ENCODE results near the gene RPTN.
"Not testable (repeated sequence)": the region's sequence is repeated elsewhere in the genome, so short reads cannot be mapped to it uniquely, and the experiment has no call there.

RPTN gene

DNA sequence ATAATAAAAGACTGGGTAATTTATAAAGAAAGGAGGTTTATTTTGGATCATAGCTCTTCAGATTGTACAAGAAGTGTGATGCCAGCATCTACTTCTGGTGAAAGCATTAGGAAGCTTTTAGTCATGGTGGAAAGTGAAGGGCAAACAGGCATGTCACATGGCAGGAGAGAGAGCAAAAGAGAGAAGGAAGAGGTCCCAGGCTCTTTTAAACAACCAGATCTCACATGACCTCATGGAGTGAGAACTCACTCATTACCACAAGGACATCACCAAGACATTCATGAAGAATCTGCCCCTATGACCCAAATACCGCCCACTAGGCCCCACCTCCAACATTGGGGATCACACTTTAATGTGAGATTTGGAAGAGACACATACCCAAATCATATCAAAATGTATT lies 10.0 kb downstream of the RPTN start:
- no peak for DNase-seq (ENCODE audit: low read depth)
- no peak for TF ChIP-seq CTCF (IDR thresholded peaks at IDR 0.05; ENCODE audit: insufficient read depth, low read depth, low read length, missing control alignments)

GRCh38 chr1:152148051-152148450 lies 11.0 kb downstream of the RPTN start:
- H3K4me3 ChIP-seq (ENCODE audit: low read length), result no peak overlapping the region
- TF ChIP-seq CTCF (IDR thresholded peaks at IDR 0.05; ENCODE audit: insufficient read depth, low read depth, low read length, missing control alignments), result no peak
- DNase-seq (ENCODE audit: low read depth), result no peak

More for the DNA sequence above, 10.0 kb downstream of the RPTN start:
- no peak overlapping the region for H3K4me3 ChIP-seq (ENCODE audit: low read length)

DNA sequence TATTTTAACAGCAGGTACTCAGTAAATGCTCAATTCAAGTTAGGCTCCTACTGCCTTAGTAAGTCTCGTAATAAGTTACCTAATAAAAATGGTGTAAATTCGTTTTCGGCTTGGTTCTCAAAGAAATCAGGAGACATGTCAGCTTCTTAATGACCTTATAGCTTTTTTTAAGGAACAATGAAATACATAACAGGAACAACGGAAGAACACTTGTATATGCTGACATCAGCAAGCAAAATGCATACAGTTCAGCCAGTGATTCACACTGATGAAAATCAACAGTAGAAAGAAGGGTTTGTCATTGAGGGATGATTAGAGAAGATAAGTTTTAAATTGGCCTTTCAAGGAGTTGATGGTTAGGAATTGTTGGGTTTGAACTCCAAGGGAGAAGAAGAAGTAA lies 13.3 kb downstream of the RPTN start:
- no peak for TF ChIP-seq CTCF (IDR thresholded peaks at IDR 0.05; ENCODE audit: insufficient read depth, low read depth, low read length, missing control alignments)
- H3K4me3 ChIP-seq (ENCODE audit: low read length), result no peak overlapping the region
- no peak for DNase-seq (ENCODE audit: low read depth)

DNA sequence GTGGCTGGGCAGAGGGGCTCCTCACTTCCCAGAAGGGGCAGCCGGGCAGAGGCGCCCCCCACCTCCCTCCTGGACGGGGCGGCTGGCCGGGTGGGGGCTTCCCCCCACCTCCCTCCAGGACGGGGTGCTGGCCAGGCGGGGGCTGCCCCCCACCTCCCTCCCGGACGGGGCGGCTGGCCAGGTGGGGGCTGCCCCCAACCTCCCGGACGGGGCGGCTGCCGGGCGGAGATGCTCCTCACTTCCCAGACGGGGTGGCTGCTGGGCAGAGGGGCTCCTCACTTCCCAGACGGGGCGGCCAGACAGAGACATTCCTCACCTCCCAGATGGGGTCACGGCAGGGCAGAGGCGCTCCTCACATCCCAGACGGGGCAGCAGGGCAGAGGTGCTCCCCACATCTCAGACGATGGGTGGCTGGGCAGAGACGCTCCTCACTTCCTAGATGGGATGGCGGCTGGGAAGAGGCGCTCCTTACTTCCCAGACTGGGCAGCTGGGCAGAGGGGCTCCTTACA lies 14.3 kb downstream of the RPTN start:
- H3K4me3 ChIP-seq (ENCODE audit: low read length); DNase-seq (ENCODE audit: low read depth): not testable (repeated sequence)

GRCh38 chr1:152143150-152143887 lies 15.7 kb downstream of the RPTN start:
- TF ChIP-seq CTCF (IDR thresholded peaks at IDR 0.05; ENCODE audit: insufficient read depth, low read depth, low read length, missing control alignments), result no peak
- no peak overlapping the region for H3K4me3 ChIP-seq (ENCODE audit: low read length)
- DNase-seq (ENCODE audit: low read depth), result peak; percentile 16

DNA sequence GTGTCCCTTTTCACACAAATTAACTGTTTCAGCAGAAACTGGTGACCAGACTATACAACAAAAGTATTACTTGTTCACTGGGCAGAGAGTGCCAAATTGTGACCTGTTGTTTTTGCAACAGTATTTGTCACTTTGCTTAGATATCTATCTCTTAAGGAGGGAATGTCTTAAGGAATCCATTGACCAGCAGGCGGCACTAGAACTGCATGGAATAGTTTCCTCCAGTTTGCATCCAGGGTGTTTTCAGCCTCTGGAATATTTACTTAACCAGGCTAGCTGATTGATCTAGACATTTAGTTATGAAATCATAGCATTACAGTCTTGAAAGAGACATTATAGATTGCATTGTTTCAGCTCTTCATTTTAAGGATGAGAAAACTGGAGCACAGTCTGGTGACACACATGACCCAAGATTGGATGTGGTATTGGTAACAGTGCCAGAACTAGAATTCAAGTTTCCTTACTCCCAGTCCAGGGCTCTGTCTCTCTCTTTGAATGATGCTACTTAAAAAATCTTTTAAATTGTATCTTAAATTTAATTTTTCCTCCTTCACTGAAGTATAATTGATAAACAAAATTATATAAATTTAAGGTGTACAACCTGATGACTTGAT lies 16.9 kb downstream of the RPTN start:
- peak; percentile 97 for TF ChIP-seq CTCF (IDR thresholded peaks at IDR 0.05; ENCODE audit: insufficient read depth, low read depth, low read length, missing control alignments)
- no peak overlapping the region for H3K4me3 ChIP-seq (ENCODE audit: low read length)
- DNase-seq (ENCODE audit: low read depth), result peak; percentile 85

- no peak for TF ChIP-seq CTCF (IDR thresholded peaks at IDR 0.05; ENCODE audit: insufficient read depth, low read depth, low read length, missing control alignments)
- no peak overlapping the region for H3K4me3 ChIP-seq (ENCODE audit: low read length)
- DNase-seq (ENCODE audit: low read depth), result no peak
These were observed 21.8 kb downstream of the RPTN start for GRCh38 chr1:152137215-152137614.

All from epithelial cell of esophagus (primary cell).